ENCODE results near the gene IFNGR2. TPM values are rescaled to one million over a fixed set of nuclear protein-coding genes. Genes with fewer than 3 reads are reported as not detected.

Gene IFNGR2
- total and polyA plus RNA-seq, 2 of the 8 experiments (the other 6 are each of a cell fraction or from before 2014, with no cell fraction given) = 36.0 to 46.4 TPM

DNA sequence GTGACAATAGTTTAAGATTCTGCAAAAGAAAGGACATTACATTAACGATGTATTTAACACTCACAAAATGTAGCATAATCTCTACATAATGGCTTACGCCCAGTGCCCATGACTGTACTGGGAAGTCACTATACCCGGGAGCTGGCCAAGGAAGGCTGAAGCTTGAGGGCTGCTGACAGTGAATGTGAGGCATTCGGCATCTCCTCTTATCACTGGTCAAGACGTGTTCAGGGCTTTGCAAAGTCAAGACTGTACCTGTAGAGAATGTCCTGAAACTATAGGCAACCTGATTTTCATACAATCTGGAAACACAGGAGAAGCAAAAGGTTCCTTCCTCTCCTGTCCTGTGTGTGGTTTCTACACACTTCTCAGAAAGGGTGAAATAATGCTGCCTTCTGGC lies 12.7 kb upstream of the IFNGR2 start:
- H4K20me1 ChIP-seq (replicated peaks in 1 of 2; ENCODE audit: control insufficient read depth in 1 of 2, insufficient read depth in 2 of 2, low read length in 2 of 2) = no peaks in the 10 kb centered on the region
- no peak overlapping the region for H4K8ac ChIP-seq (ENCODE audit: extremely low read depth, insufficient read depth, low read length)
- H4K91ac ChIP-seq (replicated peaks; ENCODE audit: insufficient read length, low read length) = no peak overlapping the region
- H2BK15ac ChIP-seq (ENCODE audit: low read length) = no peak overlapping the region
- no peaks in the 10 kb centered on the region; a peak in 1 of 7 replicates for H3K27me3 ChIP-seq (replicated peaks in 1 of 4; ENCODE audit: control insufficient read depth in 3 of 4, extremely low read depth in 1 of 4, insufficient read depth in 3 of 4, low read length in 3 of 4)
- H3K4ac ChIP-seq (replicated peaks; ENCODE audit: insufficient read length, low read depth, low read length) = no peak overlapping the region
- H2BK120ac ChIP-seq (replicated peaks; ENCODE audit: low read depth, low read length) = no peak overlapping the region
- no peak overlapping the region for H3K23ac ChIP-seq (ENCODE audit: insufficient read length)
- H3K23me2 ChIP-seq (ENCODE audit: low read depth, low read length) = no peaks in the 10 kb centered on the region; the same call in 1 of the 2 replicates
- WGBS, 2 experiments (ENCODE audit: extremely low coverage in 1 of 2, insufficient coverage in 1 of 2, insufficient read length in 1 of 2, insufficient replicate concordance in 2 of 2, low coverage in 1 of 2, low lambda C conversion rate in 2 of 2, missing lambda C conversion rate in 1 of 2) = 92% methylated on average over 5 of the region's 5 CpGs; no CpG with 5 or more reads in 1 of the 2 experiments
- H2AFZ ChIP-seq (ENCODE audit: low read length) = no peak overlapping the region
- no peak overlapping the region for H3K4me2 ChIP-seq (ENCODE audit: insufficient read depth in 1 of 2, low read depth in 2 of 2, low read length in 2 of 2)
- no peak overlapping the region for H2BK12ac ChIP-seq (ENCODE audit: low read depth, low read length)
- no peak overlapping the region for H2BK5ac ChIP-seq (ENCODE audit: low read depth, low read length)
- H3K56ac ChIP-seq (replicated peaks; ENCODE audit: insufficient read length, low read depth, low read length) = no peak overlapping the region
- ChIA-PET CTCF (ENCODE audit: partially characterized antibody) (interaction anchor here (0.6 to 1.3 kb wide), 2 partner anchors 29 to 158 kb away, joined by 3 to 4 read pairs; no protein-coding TSS in a partner anchor), POLR2A (ENCODE audit: partially characterized antibody) (interaction anchor here (1.1 kb wide), 1 partner anchor 12 kb away, joined by 3 read pairs; no protein-coding TSS in a partner anchor)
- no peak overlapping the region for H3K4me3 ChIP-seq (ENCODE audit: extremely low read depth in 1 of 4, insufficient read depth in 2 of 4, low read depth in 3 of 4, low read length in 4 of 4)
- H3K36me3 ChIP-seq (ENCODE audit: control insufficient read depth in 2 of 4, insufficient read depth in 4 of 4, low read length in 3 of 4) = no peaks in the 10 kb centered on the region
- no peak overlapping the region for H3K27ac ChIP-seq (ENCODE audit: low read depth, low read length)
- H3K79me2 ChIP-seq (ENCODE audit: control insufficient read depth in 1 of 2, insufficient read depth in 2 of 2, low read length in 2 of 2) = no peaks in the 10 kb centered on the region
- DNase-seq (ENCODE audit: low read depth in 1 of 2, low spot score in 2 of 2) (no peak), FAIRE-seq (no peak)
- H4K5ac ChIP-seq (ENCODE audit: insufficient read length, low read depth, low read length) = no peak overlapping the region
- H3K9ac ChIP-seq (replicated peaks in 1 of 4; ENCODE audit: extremely low read depth in 1 of 4, low read depth in 3 of 4, low read length in 3 of 4) = no peak overlapping the region
- no peak overlapping the region for H3K14ac ChIP-seq (ENCODE audit: insufficient read length)
- no peak overlapping the region for H3K18ac ChIP-seq (ENCODE audit: extremely low read depth, low read length)
- no peak overlapping the region for H2BK20ac ChIP-seq (ENCODE audit: low read length)
- no peaks in the 10 kb centered on the region for H3K79me1 ChIP-seq (ENCODE audit: low read depth, low read length)
- 0 out of 7 replicates have a peak, but pooled peaks cover 0 to 2% (median 0%) of the 10 kb centered on the region in 4 experiments for H3K4me1 ChIP-seq (replicated peaks in 1 of 4; ENCODE audit: control insufficient read depth in 3 of 4, insufficient read depth in 4 of 4, low read length in 3 of 4)
- H3K9me3 ChIP-seq (ENCODE audit: insufficient read depth in 2 of 2, low read depth in 1 of 2, low read length in 1 of 2) = no peaks in the 10 kb centered on the region
- H2AK5ac ChIP-seq (ENCODE audit: low read depth, low read length) = no peak overlapping the region
- no peak for TF ChIP-seq BRCA1 (IDR thresholded peaks at IDR 0.05; ENCODE audit: low read depth, low read length)
- no peak for TF ChIP-seq HDAC6 (IDR thresholded peaks at IDR 0.05; ENCODE audit: low read depth, low read length)
- no peak for TF ChIP-seq PHF8 (conservative IDR thresholded peaks at IDR 0.05; ENCODE audit: low read depth, low read length)
- TF ChIP-seq CHD2 (IDR thresholded peaks at IDR 0.05; ENCODE audit: low read length) = no peak
- TF ChIP-seq SRF (IDR thresholded peaks at IDR 0.05; ENCODE audit: low read depth, low read length) = no peak
- TF ChIP-seq CEBPB (IDR thresholded peaks at IDR 0.05; ENCODE audit: low read depth, low read length) = no peak
- no peak for TF ChIP-seq NRF1 (IDR thresholded peaks at IDR 0.05; ENCODE audit: low read depth, low read length)
- TF ChIP-seq EP300 (IDR thresholded peaks at IDR 0.05; ENCODE audit: borderline replicate concordance in 1 of 2, low read depth in 2 of 2, low read length in 2 of 2) = no peak
- TF ChIP-seq, protein P1, sequence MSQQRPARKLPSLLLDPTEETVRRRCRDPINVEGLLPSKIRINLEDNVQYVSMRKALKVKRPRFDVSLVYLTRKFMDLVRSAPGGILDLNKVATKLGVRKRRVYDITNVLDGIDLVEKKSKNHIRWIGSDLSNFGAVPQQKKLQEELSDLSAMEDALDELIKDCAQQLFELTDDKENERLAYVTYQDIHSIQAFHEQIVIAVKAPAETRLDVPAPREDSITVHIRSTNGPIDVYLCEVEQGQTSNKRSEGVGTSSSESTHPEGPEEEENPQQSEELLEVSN (IDR thresholded peaks at IDR 0.05) = no peak
- no peak for TF ChIP-seq SP4 (IDR thresholded peaks at IDR 0.05; ENCODE audit: low read length)
- TF ChIP-seq ZNF274 (IDR thresholded peaks at IDR 0.05; ENCODE audit: borderline replicate concordance, extremely low read depth, low read length) = no peak
- no peak for TF ChIP-seq EGR1 (IDR thresholded peaks at IDR 0.05; ENCODE audit: borderline replicate concordance, low read depth, low read length)
- no peak for TF ChIP-seq CBX5 (IDR thresholded peaks at IDR 0.05; ENCODE audit: low read depth, low read length)
